Mesenteric fat pad (tissue), 1 donor: ENCODE data around the gene MYO5B. TPM values are rescaled to one million over a fixed set of nuclear protein-coding genes. Genes with fewer than 3 reads are reported as not detected.

ENCODE experiments used
- DNase-seq: peaks from one replicate; pipeline ENCODE4 v3.0.0-alpha.2; 2020; ENCODE audit warnings: low spot score
- total RNA-seq: library from RNA; stranded (reverse); fragmentation: NEBNext Ultra II Directional; extraction: Animal tissue kit (Norgen Biotek cat#: 25700); gene quantifications from one replicate; pipeline ENCODE4 v1.2.1, GENCODE V29; 2021
- donor health status: DM: yes; HTN: yes; CAD: no.

MYO5B gene
- total RNA-seq, 1 donor from 2014 or later = 1.6 TPM

- no peak for DNase-seq
Measured at GRCh38 chr18:50154420-50154819, 40.5 kb downstream of the MYO5B start.

GRCh38 chr18:50152900-50153299 is 42.0 kb downstream of the MYO5B start:
- DNase-seq = no peak

DNA sequence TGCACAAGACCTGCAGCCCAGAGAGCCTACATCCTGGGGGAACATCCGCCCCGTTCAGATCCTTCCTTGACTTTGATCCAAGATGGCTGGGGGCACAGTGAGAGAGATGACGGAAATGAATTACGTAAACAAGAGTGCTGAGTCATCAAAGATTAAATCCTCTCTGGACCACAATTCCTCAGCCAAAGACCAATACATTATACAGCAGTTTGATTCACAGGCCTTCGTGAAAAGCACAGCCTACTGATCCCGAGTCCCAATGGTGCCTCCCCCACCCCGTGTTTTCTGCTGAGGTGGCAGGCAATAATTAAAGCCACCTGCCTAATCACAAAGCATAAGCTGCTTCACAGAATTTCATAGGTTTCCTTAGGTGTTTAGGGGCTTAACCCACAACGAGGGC is 43.0 kb downstream of the MYO5B start:
- DNase-seq = no peak

GRCh38 chr18:50144540-50144939 is 50.4 kb downstream of the MYO5B start:
- DNase-seq = no peak

DNA sequence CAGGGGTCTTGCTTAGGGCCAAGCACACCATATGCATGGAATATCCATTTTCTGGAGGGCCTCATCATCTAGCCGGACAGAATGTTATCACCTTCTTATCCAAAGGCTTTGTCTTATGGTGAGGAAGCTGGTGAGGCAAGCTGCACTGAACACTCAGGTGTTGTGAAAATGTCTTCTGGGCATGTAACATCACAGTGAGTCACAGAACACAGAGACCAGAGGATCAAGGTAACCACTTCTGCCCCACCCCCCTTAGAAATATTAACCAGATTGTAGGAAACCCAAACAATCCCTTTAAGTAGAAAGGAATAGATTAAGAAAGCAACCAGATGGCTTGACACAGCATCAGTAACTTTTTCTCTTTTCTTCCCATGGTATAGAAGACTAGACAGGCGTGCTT is 51.1 kb downstream of the MYO5B start:
- DNase-seq = no peak

GRCh38 chr18:50143294-50143693 is 51.7 kb downstream of the MYO5B start:
- DNase-seq = no peak

- DNase-seq = no peak
Measured at GRCh38 chr18:50142441-50143120, 52.4 kb downstream of the MYO5B start.

GRCh38 chr18:50138181-50139064 is 56.5 kb downstream of the MYO5B start:
- DNase-seq = no peak

GRCh38 chr18:50135903-50136302 is 59.0 kb downstream of the MYO5B start:
- no peak for DNase-seq

- DNase-seq = no peak
Measured at GRCh38 chr18:50133526-50133925, 61.4 kb downstream of the MYO5B start.

GRCh38 chr18:50131591-50131990 is 63.4 kb downstream of the MYO5B start:
- no peak for DNase-seq

DNA sequence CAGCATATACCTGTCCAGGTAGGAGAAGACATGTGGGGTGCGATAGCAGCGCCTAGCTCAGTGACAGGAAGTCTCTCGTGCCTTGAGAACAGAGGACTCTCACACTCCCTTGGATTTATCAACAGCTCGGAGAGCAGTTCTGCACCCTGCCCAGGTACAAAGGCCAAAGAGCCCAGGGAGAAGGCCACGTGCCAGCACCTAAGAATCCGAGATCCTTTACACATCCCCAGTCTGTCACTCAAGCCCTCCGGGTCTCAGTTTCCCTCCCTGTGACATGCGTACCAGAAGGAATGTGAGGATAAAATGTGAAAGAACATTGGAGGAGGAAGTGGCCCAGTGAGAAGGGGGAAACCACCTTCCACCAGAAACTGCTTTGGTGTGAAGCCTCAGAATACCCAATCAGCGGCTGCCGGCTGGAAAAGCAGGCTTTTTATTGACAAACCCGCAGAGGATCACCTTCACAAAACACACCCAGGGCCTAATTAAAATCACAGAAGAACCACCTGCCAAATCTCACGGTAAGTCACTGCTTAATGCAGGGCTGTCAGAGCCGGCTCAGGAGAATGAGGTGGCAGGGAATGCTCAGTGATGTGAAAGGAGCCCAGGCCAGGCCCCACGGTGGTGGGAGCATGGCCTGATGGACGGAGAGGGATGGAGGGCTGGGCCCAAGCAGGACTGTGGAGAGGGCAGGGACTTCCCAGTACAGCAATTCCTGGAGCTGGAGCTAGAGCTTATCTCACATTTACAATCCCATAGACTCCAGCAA is 66.3 kb downstream of the MYO5B start:
- no peak for DNase-seq

DNA sequence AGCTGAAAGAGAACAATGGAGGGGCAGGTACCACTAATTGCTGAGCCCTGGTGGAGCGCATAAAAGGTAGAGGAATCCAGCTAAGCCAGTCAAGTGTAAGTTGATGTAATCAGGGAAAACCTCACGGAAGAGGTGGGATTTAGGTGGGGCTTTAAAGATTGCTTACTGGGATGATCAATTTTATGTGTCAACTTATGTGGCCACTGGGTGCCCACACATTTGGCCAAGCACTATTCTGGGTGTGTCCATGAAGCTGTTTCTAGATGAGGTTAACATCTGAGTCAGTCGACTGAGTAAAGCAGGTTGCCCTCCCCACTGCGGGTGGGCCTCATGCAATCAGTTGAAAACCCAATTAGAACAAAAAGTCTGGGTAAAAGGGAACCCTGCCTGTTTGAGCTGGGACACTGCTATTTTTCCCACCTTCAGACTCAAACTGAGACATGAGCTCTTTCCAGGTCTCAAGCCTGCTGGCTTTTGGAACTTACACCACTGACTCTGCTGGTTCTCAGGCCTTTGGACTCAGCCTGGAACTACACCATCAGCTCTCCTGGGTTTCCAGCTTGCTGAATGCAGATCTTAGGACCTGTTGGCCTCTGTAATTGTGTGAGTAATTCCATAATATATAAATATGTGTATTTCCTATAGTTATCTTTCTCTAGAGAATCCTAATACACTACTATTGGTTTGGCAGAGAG is 67.3 kb downstream of the MYO5B start:
- no peak for DNase-seq

DNA sequence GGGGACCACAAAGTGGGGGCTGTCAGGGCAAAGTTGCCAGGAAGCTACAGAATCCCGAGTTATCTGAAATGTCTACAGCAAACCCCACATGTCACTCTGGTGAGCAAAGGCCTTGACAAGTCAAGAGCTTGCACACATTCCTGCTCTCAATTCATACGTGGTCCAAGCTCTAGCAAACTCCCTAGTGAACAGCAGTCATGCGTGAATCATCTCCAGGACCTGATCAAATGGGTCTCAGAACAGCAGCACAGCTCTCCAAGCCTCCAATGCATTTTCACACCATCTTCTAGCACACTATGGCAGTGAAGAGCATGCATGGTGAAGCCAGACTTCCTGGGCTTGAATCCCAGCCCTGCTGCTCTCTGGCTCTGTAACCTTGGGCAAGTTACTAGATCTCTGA is 68.5 kb downstream of the MYO5B start:
- no peak for DNase-seq

- no peak for DNase-seq
Measured at GRCh38 chr18:50125456-50125855, 69.5 kb downstream of the MYO5B start.

- no peak for DNase-seq
Measured at GRCh38 chr18:50119296-50119695, 75.7 kb downstream of the MYO5B start.

DNA sequence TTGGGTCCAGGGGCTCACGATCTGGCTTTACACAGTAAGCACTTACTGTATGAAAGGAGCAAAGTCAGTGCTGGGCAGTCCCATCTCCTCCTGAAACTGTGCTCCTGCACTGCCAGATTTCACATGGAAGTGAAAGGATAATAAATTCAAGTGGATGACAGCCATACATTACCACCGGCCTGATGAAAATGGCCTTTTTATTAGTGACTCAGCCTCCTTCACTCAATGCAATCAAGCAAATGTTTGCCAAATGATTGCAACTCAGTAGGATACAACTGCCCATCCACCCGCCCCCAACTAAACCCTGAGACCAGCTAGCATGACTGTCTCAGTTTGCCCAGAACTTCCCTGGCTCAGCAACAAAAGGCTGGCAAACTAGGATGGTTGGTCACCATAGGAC is 77.1 kb downstream of the MYO5B start:
- no peak for DNase-seq

- no peak for DNase-seq
Measured at GRCh38 chr18:50115095-50115494, 79.9 kb downstream of the MYO5B start.

DNA sequence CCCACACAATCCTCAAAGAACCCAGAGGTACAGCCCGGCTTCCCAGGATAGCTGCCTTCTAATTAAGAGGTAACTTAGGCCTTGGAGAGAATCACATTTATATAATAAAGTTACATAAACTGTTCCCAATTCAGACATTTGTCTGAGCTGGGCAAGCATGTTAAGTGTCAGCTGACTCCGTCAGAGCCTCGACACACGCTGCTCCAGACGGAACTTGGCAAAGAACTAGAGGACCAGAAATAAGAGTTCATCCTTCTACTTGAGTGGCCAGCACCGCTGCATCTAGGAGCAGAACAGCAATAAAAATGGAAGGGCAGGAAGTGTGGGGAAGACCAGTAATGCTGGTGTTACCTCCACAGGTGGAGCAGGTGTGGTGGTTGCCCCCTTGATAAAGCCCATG is 80.5 kb downstream of the MYO5B start:
- DNase-seq = no peak

- DNase-seq = no peak
Measured at GRCh38 chr18:50113726-50114125, 81.2 kb downstream of the MYO5B start.

GRCh38 chr18:50111398-50111797 is 83.5 kb downstream of the MYO5B start:
- DNase-seq = no peak
